Measurements from ENCODE around the gene NLRP2B. TPM values are rescaled to one million over a fixed set of nuclear protein-coding genes. Genes with fewer than 3 reads are reported as not detected.
"Not testable (repeated sequence)": the region's sequence is repeated elsewhere in the genome, so short reads cannot be mapped to it uniquely, and the experiment has no call there.

NLRP2B gene
- total RNA-seq: not detected
- long read RNA-seq: 0 reads

DNA sequence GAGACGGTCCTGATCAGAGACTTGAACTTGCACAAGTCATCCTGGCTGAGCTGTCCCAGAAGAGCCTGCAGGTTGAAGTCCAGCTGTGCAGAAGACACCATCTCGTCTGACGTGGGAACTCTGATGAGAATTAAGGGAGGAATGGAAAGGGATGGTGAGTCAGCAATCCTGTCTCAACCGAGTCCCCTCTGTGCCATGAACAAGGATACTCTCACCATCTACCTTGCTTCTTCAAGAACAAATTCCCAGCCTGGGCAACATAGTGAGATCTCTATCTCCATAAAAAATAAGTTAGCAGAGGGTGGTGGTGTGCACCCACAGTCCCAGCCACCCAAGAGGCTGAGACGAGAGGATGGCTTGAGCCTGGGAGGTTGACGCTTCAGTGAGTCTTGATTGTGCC is at the start of gene NLRP2B:
Gene NLRP2B (minus strand): TSS at position 101 of the 400 bp plus-strand sequence.
- ATAC-seq (ENCODE audit: poor library complexity): no peak
- DNase-seq: no peak
- intact Hi-C loops (cut with DNase I): no loop called here

DNA sequence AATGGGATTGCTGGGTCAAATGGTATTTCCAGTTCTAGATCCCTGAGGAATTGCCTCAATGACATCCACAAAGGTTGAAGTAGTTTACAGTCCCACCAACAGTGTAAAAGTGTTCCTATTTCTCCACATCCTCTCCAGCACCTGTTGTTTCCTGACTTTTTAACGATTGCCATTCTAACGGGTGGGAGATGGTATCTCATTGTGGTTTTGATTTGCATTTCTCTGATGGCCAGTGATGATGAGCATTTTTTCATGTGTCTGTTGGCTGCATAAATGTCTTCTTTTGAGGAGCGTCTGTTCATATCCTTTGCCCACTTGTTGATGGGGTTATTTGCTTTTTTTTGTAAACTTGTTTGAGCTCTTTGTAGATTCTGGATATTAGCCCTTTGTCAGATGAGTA is 45.9 kb upstream of the NLRP2B start:
- ATAC-seq (ENCODE audit: poor library complexity); intact Hi-C loops (cut with DNase I); DNase-seq: not testable (repeated sequence)

GRCh38 chrX:57681341-57681740 is 1.3 kb upstream of the NLRP2B start:
- ATAC-seq (ENCODE audit: poor library complexity) (no peak), DNase-seq (no peak)
- intact Hi-C loops (cut with DNase I): no loop called here

- ATAC-seq (ENCODE audit: poor library complexity) (no peak), DNase-seq (no peak)
- intact Hi-C loops (cut with DNase I): no loop called here
Observed at GRCh38 chrX:57678686-57679428, 1.2 kb downstream of the NLRP2B start.

GRCh38 chrX:57677132-57677858 is 2.8 kb downstream of the NLRP2B start:
- intact Hi-C loops (cut with DNase I): no loop called here
- ATAC-seq (ENCODE audit: poor library complexity) (no peak), DNase-seq (no peak)

GRCh38 chrX:57675320-57675719 is 4.7 kb downstream of the NLRP2B start:
- DNase-seq: no peak
- intact Hi-C loops (cut with DNase I): no loop called here
- ATAC-seq (ENCODE audit: poor library complexity): no peak

GRCh38 chrX:57674861-57675260 is 5.2 kb downstream of the NLRP2B start:
- DNase-seq: no peak
- no peak for ATAC-seq (ENCODE audit: poor library complexity)
- intact Hi-C loops (cut with DNase I): no loop called here

DNA sequence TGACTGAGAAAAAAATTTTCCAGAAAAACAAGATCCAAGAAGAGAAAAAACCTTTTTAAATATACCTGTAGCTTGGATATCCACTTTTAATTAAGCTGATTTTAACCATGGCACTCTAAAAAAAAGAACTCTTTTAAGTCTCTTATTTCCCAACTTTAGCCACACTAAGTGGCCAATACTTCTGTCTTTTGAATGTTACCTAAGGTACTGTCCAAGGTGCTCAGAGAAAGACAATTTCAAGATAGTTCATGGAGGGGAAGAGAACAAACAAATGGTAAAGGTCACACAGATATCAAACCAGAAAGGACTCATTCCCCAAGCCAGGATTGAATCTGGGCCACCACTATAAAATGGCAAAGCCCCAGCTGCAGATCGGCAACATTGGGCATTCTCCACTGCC is 10.1 kb downstream of the NLRP2B start:
- ATAC-seq (ENCODE audit: poor library complexity) (no peak), DNase-seq (no peak)
- intact Hi-C loops (cut with DNase I): no loop called here

GRCh38 chrX:57667010-57667409 is 13.1 kb downstream of the NLRP2B start:
- intact Hi-C loops (cut with DNase I): no loop called here
- DNase-seq: no peak
- no peak for ATAC-seq (ENCODE audit: poor library complexity)

DNA sequence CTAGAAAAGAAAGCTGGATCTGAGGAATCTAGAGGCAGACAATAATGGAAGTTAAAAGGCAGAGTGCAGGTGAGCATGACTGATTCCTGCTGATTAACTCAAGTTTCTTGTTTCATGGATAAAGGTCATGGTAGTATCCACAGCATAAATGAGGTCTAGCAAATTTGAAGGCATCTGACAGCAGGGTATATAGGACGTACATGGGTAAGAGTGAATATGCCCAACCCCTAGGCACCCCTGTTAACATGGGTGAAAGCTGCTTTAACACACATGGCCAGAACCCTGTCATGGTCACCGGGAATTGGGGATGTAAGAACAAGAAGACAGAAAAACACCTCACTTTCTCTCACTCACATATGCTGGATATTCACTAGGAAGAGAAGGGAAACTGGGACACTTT is 25.0 kb downstream of the NLRP2B start:
- DNase-seq (no peak), ATAC-seq (ENCODE audit: poor library complexity) (no peak)
- intact Hi-C loops (cut with DNase I): no loop called here

DNA sequence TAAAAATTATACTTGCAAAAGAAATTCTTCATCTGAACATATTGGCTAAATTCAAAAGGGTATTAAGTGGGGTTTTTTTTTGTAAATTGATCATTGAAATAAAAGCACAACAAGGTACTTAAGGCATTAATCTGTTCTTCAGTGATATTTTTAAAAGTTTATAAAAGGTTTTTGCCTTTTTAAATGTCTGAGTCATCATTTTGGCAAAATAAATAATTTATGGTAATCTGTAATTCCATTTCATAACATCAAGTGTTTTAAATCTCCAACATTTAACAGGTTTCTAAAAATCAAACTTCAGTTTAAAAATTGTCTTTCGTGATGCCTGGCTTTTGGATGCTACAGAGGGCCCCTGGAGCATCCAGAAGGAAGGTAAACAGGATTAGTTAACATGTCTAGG is 27.4 kb downstream of the NLRP2B start:
- ATAC-seq (ENCODE audit: poor library complexity): no peak
- no peak for DNase-seq
- intact Hi-C loops (cut with DNase I): no loop called here

GRCh38 chrX:57651169-57651919 is 28.7 kb downstream of the NLRP2B start:
- DNase-seq: no peak
- intact Hi-C loops (cut with DNase I): no loop called here
- ATAC-seq (ENCODE audit: poor library complexity): no peak

DNA sequence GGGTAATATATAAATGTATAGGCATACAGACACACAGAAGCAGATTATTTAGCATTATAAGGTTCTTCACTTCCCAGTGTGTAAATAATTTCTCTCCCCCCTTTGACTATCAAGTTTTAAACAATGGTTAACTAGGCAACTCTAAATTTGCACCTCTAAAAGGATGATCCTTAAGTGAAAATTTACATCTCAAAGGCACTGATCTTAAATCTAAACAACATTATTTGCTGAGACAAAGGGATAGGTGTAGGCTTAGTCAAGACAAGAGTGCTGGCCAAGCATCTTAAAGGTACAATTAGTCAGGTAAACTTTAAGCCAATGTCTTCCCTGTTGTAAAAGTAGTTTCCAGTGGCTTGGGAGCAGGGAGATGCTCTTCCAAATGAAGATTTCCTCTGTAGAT is 33.0 kb downstream of the NLRP2B start:
- intact Hi-C loops (cut with DNase I): no loop called here
- DNase-seq (no peak), ATAC-seq (ENCODE audit: poor library complexity) (no peak)

DNA sequence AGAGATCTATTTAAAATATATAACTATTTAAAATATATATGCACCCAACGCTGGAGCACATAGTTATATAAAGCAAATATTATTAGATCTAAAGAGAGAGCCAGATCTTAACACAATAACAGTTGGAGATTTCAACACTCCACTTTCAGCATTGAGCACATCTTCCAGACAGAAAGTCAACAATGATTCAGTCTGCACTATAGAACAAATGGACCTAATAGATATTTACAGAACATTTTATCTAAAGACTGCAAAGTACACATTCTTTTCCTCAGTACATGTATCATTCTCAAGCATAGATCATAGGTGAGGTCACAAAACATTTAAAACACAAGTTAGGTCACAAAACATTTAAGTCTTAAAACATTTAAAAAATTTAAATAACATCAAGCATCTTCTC is 36.4 kb downstream of the NLRP2B start:
- no peak for ATAC-seq (ENCODE audit: poor library complexity)
- DNase-seq: no peak
- intact Hi-C loops (cut with DNase I): no loop called here

- no peak for ATAC-seq (ENCODE audit: poor library complexity)
- intact Hi-C loops (cut with DNase I): no loop called here
- DNase-seq: no peak
Observed at GRCh38 chrX:57641338-57641737, 38.7 kb downstream of the NLRP2B start.

DNA sequence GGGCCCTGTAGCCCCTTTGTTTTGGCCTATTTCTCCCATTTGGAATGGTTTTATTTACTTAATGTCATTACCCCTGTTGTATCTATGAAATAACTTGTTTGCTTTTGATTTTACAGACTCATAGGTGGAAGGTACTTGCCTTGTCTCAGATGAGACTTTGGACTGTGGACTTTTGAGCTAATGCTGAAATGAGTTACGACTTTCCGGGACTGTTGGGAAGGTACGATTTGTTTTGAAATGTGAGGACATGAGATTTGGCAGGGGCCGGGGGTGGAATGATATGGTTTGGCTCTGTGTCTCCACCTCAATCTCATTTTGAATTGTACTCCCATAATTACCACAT is 39.4 kb downstream of the NLRP2B start:
- DNase-seq (no peak), ATAC-seq (ENCODE audit: poor library complexity) (no peak)
- intact Hi-C loops (cut with DNase I): no loop called here

DNA sequence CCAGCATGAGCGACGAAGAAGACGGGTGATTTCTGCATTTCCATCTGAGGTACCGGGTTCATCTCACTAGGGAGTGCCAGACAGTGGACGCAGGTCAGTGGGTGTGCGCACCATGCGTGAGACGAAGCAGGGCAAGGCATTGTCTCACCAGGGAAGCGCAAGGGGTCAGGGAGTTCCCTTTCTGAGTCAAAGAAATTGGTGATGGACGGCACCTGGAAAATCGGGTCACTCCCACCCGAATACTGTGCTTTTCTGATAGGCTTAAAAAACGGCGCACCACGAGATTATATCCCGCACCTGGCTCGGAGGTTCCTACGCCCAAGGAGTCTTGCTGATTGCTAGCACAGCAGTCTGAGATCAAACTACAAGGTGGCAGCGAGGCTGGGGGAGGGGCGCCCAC is 50.6 kb downstream of the NLRP2B start:
- DNase-seq; intact Hi-C loops (cut with DNase I); ATAC-seq (ENCODE audit: poor library complexity): not testable (repeated sequence)
